Thyroid gland (tissue), 4 donors: ENCODE results near the gene ZNF143.

Experiments
- CTCF ChIP-seq, 6 experiments: fragments of 200-600 bp in 3 of 6; fragments of 450-650 bp in 3 of 6; sonication (generic) in 3 of 6; IDR thresholded peaks; one replicate each; pipeline ENCODE4 v1.5.1; 2016 to 2019; ENCODE audit warnings: antibody characterized with exemption in 6 of 6, mild to moderate bottlenecking in 2 of 6, inconsistent platforms in 1 of 6, moderate library complexity in 1 of 6
- POLR2A ChIP-seq, 2 donors: fragments of 450-650 bp; IDR thresholded peaks; one replicate each; pipeline ENCODE4 v1.6.1; 2017; ENCODE audit warnings: antibody characterized with exemption in 2 of 2, mild to moderate bottlenecking in 2 of 2, moderate library complexity in 1 of 2

DNA sequence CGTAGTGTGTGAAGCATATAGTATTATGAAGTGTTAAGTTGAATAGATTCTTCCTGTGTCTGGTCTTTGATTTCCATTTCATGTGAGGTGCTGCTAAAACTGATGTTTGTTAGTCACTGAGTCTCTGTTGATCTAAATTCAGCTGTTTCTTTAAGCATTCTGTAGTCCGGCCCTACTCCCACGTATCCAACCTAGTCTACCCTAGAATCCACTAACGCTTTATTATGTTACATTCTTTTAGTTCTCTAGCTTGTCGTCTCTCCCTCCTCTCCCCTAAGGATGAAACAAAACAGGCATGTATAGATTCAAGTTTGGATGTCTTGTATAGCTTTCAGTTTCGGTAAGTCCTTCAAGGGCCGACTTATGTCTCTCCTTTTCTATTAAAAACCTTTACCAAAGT is 116.7 kb downstream of the ZNF143 start:
- TF ChIP-seq CTCF (IDR thresholded peaks at IDR 0.05) (no peak), POLR2A (IDR thresholded peaks at IDR 0.05) (no peak)
